Psoas muscle (tissue), 8 donors: ENCODE measurements around the gene ADGRB2. TPM values are rescaled to one million over a fixed set of nuclear protein-coding genes. Genes with fewer than 3 reads are reported as not detected.

Experiments used
- ATAC-seq, 4 donors: fragments of 200-7000 bp; cut with Tn5 transposase; one replicate each; pipeline ENCODE4 v1.9.1; 2020; ENCODE audit warnings: moderate library complexity in 3 of 4, mild to moderate bottlenecking in 2 of 4
- DNase-seq, 2 donors: peaks; one replicate each; pipeline ENCODE4 v3.0.0-alpha.2; 2020
- H3K27ac ChIP-seq: fragments of 200-600 bp; one replicate; pipeline ENCODE4 v1.8.0; 2022
- H3K27me3 ChIP-seq, 3 donors: fragments of 200-600 bp in 1 of 3; one replicate each; pipeline versions ENCODE4 v1.6.1 to v1.8.0; 2013 to 2022; ENCODE audit warnings: low read length in 2 of 3, mild to moderate bottlenecking in 2 of 3, moderate library complexity in 1 of 3; ENCODE audit not compliant: insufficient read depth in 3 of 3
- H3K36me3 ChIP-seq, 2 donors: fragments of 200-600 bp in 1 of 2; one replicate each; pipeline versions ENCODE4 v1.6.1 to v1.8.0; 2013 to 2022; ENCODE audit warnings: low read depth in 1 of 2, mild to moderate bottlenecking in 1 of 2, moderate library complexity in 1 of 2; ENCODE audit not compliant: insufficient read depth in 1 of 2
- H3K4me1 ChIP-seq: fragments of 200-600 bp; one replicate; pipeline ENCODE4 v1.8.0; 2022
- H3K4me3 ChIP-seq: fragments of 200-600 bp; one replicate; pipeline ENCODE4 v1.8.0; 2022; ENCODE audit warnings: mild to moderate bottlenecking
- H3K9me3 ChIP-seq: fragments of 200-600 bp; one replicate; pipeline ENCODE4 v1.8.0; 2022
- WGBS, 3 donors: extraction: QIAGEN DNeasy Blood & Tissue Kit; methylation state at CpG; one replicate each; pipeline versions ENCODE4 v1.1.6 to v1.1.7; 2013; 5-methylcytosine and 5-hydroxymethylcytosine counted together
- intact Hi-C, 2 donors: fragments of 100-400 bp; cut with DNase I; formaldehyde crosslinking; loops; one replicate each; pipeline versions ENCODE4 v1.11.0 to v1.14.2; 2022
- polyA plus RNA-seq, 3 donors: library from polyadenylated mRNA; stranded (reverse); fragments of 200-250 nt; gene quantifications; one replicate each; pipeline ENCODE4 v1.2.3, GENCODE V29; 2013
- total RNA-seq, 4 donors: library from RNA; stranded (reverse); fragmentation: NEBNext Ultra II Directional in 2 of 4; extraction: Animal tissue kit (Norgen Biotek cat#: 25700) in 2 of 4; gene quantifications; one replicate each; pipeline versions ENCODE4 v1.2.1 to v1.2.4, GENCODE V29; 2021 to 2023
- TF ChIP-seq, protein P1 (sequence below): fragments of 200-600 bp; IDR thresholded peaks from one replicate; pipeline ENCODE4 v1.8.0; 2022; ENCODE audit warnings: antibody characterized with exemption
- donor health status: healthy with polysubstance abuse.
- donor health status: DM: no; HTN: no; CAD: no; lungs with moderate emphysema.
- donor health status: Bipolar disorder and iron deficiency.
- donor health status: healthy.
- donor health status: DM: yes; HTN: yes; CAD: no.
- donor health status: DM: no; HTN: no; CAD: no.
- donor health status: DM: no; HTN: no; CAD: no.
- donor health status: DM: yes; HTN: yes; CAD: no.

Gene ADGRB2
- total and polyA plus RNA-seq, 7 donors: 0.44 to 1.8 (median 0.73) TPM

- TF ChIP-seq, protein P1, sequence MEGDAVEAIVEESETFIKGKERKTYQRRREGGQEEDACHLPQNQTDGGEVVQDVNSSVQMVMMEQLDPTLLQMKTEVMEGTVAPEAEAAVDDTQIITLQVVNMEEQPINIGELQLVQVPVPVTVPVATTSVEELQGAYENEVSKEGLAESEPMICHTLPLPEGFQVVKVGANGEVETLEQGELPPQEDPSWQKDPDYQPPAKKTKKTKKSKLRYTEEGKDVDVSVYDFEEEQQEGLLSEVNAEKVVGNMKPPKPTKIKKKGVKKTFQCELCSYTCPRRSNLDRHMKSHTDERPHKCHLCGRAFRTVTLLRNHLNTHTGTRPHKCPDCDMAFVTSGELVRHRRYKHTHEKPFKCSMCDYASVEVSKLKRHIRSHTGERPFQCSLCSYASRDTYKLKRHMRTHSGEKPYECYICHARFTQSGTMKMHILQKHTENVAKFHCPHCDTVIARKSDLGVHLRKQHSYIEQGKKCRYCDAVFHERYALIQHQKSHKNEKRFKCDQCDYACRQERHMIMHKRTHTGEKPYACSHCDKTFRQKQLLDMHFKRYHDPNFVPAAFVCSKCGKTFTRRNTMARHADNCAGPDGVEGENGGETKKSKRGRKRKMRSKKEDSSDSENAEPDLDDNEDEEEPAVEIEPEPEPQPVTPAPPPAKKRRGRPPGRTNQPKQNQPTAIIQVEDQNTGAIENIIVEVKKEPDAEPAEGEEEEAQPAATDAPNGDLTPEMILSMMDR: no peak
- Histone ChIP-seq H3K27ac (no peak overlapping the region), H3K9me3 (no peaks in the 10 kb centered on the region), H3K27me3 (peaks cover 0 to 44% (median 19%) of the 10 kb centered on the region in 3 donors), H3K4me1 (no peaks in the 10 kb centered on the region), H3K36me3 (no peaks in the 10 kb centered on the region), H3K4me3 (peak overlapping the region; percentile 34)
- intact Hi-C loops: no loop called here
- WGBS, 3 donors: 36 to 42% (median 37%) methylated on average over 67 to 68 of the region's 68 CpGs
- ATAC-seq (peak; percentile 18 to 39 (median 26)), DNase-seq (peak in 1 of 2 donors; percentile 28)
Measured at GRCh38 chr1:31771891-31772668, 7.9 kb upstream of the ADGRB2 start.

GRCh38 chr1:31769720-31770390 lies 5.7 kb upstream of the ADGRB2 start:
- H3K27me3 ChIP-seq: peaks cover 0 to 32% (median 19%) of the 10 kb centered on the region in 3 donors
- DNase-seq: peak in 1 of 2 donors; percentile 57

GRCh38 chr1:31768939-31769704 lies 5.0 kb upstream of the ADGRB2 start:
- H3K9me3 ChIP-seq: no peaks in the 10 kb centered on the region
- ATAC-seq (no peak), DNase-seq (peak in 1 of 2 donors; percentile 2)
- TF ChIP-seq, protein P1: no peak
- H3K27me3 ChIP-seq: peaks cover 0 to 25% (median 17%) of the 10 kb centered on the region in 3 donors
- no peak overlapping the region for H3K27ac ChIP-seq
- intact Hi-C loops: no loop called here
- H3K36me3 ChIP-seq: no peaks in the 10 kb centered on the region
- H3K4me1 ChIP-seq: peaks cover 3% of the 10 kb centered on the region
- 69 to 79% (median 76%) methylated on average over 5 of the region's 5 CpGs for WGBS, 3 donors
- no peak overlapping the region for H3K4me3 ChIP-seq

More at GRCh38 chr1:31769720-31770390, 5.7 kb upstream of the ADGRB2 start:
- Histone ChIP-seq H3K9me3 (no peaks in the 10 kb centered on the region), H3K4me1 (no peaks in the 10 kb centered on the region), H3K4me3 (no peak overlapping the region), H3K36me3 (no peaks in the 10 kb centered on the region), H3K27ac (no peak overlapping the region)
- peak in 2 of 4 donors; percentile 33 to 49 for ATAC-seq
- TF ChIP-seq, protein P1: no peak
- intact Hi-C loops: no loop called here
- WGBS, 3 donors: 34 to 47% (median 36%) methylated on average over 12 of the region's 12 CpGs

DNA sequence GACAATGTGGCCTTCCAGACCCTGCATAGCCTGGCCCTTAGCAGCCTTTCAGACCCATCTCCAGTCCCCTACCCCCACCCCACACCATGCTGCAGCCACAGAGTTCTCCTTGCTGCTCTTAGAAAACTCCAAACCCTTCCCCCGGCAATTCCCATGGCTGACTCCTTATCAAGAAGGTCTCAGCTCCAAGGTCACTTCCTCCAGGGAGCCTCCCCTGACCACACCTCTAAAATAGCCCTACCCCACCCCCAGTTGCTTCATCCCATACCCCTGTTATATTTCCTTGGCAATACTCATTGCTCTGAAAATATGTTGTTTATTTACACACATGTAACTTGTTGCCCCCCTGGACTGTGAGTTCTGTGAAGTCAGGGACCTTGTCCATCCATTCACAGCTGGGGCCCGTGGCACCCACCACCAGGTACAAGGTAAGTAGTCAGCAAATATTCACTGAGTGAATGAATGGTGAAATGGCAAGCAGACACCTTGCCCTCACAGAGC lies 4.3 kb upstream of the ADGRB2 start:
- no peaks in the 10 kb centered on the region for H3K36me3 ChIP-seq
- DNase-seq (peak in 1 of 2 donors; percentile 6), ATAC-seq (no peak)
- intact Hi-C loops: no loop called here
- H3K4me1 ChIP-seq: peaks cover 3% of the 10 kb centered on the region
- H3K27me3 ChIP-seq: peaks cover 0 to 21% (median 17%) of the 10 kb centered on the region in 3 donors
- H3K27ac ChIP-seq: no peak overlapping the region
- TF ChIP-seq, protein P1: no peak
- no peak overlapping the region for H3K4me3 ChIP-seq
- no peaks in the 10 kb centered on the region for H3K9me3 ChIP-seq
- 77 to 84% (median 82%) methylated on average over 2 of the region's 2 CpGs for WGBS, 3 donors
